GM12873 (cell line): ENCODE measurements around the gene COL16A1.
A peak's percentile ranks its signal among the peaks of the same experiment; 100 is the strongest.

Experiments
- TF ChIP-seq, protein P1 (sequence below): IDR thresholded peaks from 2 replicates; pipeline ENCODE4 v1.5.1; 2012; ENCODE audit warnings: low read depth, mild to moderate bottlenecking, moderate library complexity, low read length, control low read depth; ENCODE audit not compliant: insufficient read depth; ENCODE audit errors: missing control alignments

The COL16A1 gene

DNA sequence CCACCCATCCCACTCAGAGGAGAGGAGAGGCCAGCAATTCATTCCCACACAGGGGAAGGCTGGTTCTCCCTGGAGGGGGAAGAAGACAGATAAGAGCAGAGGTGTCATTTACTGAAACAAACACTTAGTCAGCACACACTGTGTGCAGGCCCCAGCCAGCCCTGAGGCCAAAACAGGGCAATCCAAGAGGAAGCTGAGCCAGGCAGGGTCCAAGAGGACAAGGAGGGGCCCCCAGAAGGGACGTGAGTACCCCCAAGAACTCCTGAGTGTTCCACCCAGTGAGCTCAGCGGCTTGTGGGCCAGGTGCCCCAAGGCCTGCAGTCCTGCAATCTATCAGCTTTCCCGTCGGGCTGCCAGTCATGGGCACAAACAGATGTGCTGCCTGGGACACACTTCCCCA lies 44.5 kb upstream of the COL16A1 start:
- TF ChIP-seq, protein P1, sequence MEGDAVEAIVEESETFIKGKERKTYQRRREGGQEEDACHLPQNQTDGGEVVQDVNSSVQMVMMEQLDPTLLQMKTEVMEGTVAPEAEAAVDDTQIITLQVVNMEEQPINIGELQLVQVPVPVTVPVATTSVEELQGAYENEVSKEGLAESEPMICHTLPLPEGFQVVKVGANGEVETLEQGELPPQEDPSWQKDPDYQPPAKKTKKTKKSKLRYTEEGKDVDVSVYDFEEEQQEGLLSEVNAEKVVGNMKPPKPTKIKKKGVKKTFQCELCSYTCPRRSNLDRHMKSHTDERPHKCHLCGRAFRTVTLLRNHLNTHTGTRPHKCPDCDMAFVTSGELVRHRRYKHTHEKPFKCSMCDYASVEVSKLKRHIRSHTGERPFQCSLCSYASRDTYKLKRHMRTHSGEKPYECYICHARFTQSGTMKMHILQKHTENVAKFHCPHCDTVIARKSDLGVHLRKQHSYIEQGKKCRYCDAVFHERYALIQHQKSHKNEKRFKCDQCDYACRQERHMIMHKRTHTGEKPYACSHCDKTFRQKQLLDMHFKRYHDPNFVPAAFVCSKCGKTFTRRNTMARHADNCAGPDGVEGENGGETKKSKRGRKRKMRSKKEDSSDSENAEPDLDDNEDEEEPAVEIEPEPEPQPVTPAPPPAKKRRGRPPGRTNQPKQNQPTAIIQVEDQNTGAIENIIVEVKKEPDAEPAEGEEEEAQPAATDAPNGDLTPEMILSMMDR: no peak

DNA sequence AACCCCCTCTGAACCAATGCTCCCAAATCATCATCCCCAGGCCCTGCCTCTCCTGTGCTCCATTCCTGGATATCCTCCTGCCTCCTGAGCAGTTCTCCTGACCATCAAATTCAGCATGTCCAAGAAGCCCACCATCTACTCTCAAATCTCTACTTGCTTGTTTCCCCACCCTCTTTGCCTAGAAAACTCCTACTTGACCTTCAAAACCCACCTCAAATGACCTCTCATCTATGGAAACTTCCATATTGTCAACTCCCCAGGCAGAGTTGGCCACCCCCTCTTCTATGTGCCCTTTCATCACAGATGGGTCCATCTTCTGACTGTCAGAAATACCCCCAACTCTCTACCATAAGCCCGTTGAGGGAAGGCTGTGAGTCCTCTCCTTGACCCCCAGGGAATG lies 43.5 kb upstream of the COL16A1 start:
- TF ChIP-seq, protein P1: no peak

DNA sequence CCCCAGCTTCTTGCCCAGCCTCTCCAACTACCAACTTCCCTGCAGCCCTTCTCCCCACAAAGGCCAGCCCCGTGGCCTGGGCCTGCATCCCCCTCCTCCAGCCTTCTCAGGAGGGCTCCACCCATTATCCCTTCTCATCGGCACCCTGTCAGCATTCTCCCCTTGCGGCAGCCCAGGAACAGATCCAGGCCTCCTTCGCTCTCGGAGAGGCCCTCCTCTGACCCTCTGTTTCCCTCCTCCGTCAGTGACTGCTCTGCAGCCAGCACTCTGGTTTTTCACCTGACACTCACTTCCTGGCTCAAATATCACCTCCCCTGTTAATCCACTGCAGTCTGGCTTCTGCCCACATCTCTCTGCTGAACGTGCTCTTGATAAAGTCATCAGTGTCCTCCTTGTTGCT lies 42.9 kb upstream of the COL16A1 start:
- TF ChIP-seq, protein P1: no peak

DNA sequence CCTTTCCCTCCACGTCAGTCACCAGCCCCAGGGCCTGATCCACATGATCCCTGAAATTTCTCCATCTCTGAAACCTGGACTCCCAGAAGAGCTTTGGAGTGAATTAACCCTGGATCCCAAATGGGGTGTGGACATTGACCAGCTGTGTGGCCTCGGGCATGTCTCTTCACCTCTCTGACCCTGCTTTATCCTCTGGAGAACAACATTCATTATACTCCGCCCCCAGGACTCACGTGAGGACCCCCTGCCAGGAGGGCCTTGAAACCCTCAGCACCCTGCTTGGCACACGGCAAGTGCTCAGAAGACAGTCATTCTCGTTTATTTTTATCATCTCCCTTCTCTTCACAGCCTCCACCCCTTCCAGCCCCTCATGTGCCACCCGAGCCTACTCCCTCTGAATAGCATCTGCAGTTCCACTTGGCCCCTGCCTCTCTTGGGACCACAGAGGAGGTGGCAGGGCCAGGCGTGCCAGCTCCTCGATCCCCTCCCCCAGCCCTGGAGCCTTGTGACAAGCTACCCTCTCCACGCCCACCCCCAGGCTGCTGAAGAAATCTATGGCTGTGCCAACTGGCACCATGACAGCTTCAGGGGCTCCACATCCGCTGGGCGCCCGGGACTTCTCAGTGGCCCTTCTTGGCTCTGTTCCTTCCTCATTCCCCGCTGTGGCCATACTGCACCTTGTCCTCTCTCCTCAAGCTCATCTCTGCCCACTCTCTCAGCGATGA lies 42.3 kb upstream of the COL16A1 start:
- TF ChIP-seq, protein P1: no peak

DNA sequence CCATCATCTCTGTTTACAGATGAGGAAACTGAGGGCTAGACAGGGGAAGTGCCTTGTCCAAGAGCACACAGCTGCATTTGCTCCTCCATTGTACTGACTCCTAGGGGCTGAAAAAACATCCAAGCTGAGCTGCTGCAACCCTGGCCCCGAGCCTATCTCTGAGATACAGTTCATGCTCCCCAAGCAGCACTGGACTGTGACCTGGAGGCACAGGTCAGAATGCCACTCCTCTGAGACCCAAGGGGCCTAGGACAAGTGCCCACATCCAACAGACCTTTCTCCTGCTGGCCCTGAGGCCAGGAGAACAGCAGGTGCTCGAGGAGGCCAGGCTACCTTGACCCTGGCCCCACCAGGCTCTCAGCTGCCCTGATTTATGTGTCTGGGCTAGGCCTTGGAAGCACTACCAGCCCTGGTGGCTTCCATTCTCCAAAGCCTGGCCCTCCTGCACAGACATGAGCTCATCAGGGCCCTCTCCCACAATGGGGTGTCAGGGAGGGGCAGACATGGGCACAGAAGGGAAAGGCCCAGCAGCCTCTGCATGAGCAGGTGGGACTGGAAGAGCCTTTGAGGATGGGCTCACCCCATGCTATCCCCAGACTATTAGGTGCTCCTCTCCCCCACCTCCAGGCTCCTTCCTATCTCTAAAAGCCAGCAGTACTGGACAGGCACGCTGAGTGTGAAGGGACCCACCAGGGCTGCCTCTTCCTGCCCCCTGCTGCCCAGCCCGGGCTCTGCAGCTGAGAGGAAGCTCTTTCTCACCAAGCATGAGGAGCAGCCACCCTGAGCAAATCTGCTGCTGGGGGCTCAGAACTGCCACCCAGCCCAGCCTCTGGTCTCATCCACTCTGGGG lies 41.5 kb upstream of the COL16A1 start:
- TF ChIP-seq, protein P1: peak; percentile 85

DNA sequence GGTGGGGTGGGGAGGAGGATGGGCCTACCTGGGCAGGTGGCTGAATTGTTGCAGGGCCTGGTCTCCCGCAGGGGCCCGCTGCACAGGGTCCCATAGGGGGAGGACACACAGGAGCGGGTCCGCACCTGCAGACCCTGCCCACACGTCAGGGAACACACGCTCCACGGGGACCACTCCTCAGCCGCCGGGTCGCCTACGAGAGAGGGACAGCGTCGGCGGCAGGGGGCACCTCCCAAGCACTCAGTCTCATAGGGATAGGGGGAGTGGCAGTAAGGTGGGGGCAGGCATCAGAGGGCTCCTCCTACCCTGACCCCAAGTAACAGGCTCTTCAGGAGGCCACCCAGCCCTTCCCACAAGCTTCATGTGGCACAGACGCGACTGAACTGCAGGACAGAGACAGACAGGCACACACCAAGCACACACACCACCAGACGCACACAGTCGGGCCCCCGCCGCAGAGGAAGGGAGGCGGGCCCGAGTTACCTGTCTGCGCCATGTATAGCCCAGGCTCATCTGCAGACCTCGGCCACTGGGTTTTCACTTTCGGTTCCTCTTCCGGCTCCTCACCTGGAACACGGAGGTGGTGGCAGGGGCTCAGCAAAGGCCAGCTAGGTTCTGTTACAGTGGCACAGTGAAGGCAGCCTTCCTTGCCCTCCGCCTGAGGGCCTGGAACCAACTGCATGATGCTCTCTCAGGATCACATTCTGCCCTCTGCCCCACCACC lies 40.5 kb upstream of the COL16A1 start:
- TF ChIP-seq, protein P1: no peak
